ENCODE measurements around the gene LMAN2L.

LMAN2L gene

GRCh38 chr2:96753661-96754282 lies 13.9 kb upstream of the LMAN2L start:
- H3K4me2 ChIP-seq (ENCODE audit: low read length) = no peak overlapping the region
- no peak overlapping the region for H2AFZ ChIP-seq (ENCODE audit: low read length)
- H3K9me3 ChIP-seq (ENCODE audit: low read length) = no peaks in the 10 kb centered on the region
- H3K4me3 ChIP-seq (ENCODE audit: low read depth, low read length, poor library complexity, severe bottlenecking) = no peak overlapping the region
- H3K27ac ChIP-seq (ENCODE audit: low read depth, low read length, poor library complexity, severe bottlenecking) = no peak overlapping the region
- no peaks in the 10 kb centered on the region for H3K27me3 ChIP-seq (ENCODE audit: insufficient read depth, low read length)
- no peaks in the 10 kb centered on the region for H3K36me3 ChIP-seq (ENCODE audit: insufficient read depth, low read length)
- H4K20me1 ChIP-seq (ENCODE audit: insufficient read depth, low read length) = no peaks in the 10 kb centered on the region
- H3K79me2 ChIP-seq (ENCODE audit: insufficient read depth, low read length) = no peaks in the 10 kb centered on the region
- H3K4me1 ChIP-seq (ENCODE audit: insufficient read depth, low read length, severe bottlenecking) = no peaks in the 10 kb centered on the region
- H3K9me2 ChIP-seq (ENCODE audit: low read depth, low read length) = no peaks in the 10 kb centered on the region
- no peak overlapping the region for H3K9ac ChIP-seq (ENCODE audit: low read length)
- no peaks in the 10 kb centered on the region for H3F3A ChIP-seq (ENCODE audit: insufficient read depth, low read length)
- no peak for TF ChIP-seq EZH2 (IDR thresholded peaks at IDR 0.05; ENCODE audit: borderline replicate concordance, low read length)
- no peak for TF ChIP-seq CTCF (IDR thresholded peaks at IDR 0.05; ENCODE audit: low read length)

GRCh38 chr2:96751800-96752199 lies 11.9 kb upstream of the LMAN2L start:
- no peak overlapping the region for H3K27ac ChIP-seq (ENCODE audit: low read depth, low read length, poor library complexity, severe bottlenecking)
- H3K4me1 ChIP-seq (ENCODE audit: insufficient read depth, low read length, severe bottlenecking) = no peaks in the 10 kb centered on the region
- H3K9me2 ChIP-seq (ENCODE audit: low read depth, low read length) = no peaks in the 10 kb centered on the region
- TF ChIP-seq CTCF (IDR thresholded peaks at IDR 0.05; ENCODE audit: low read length) (no peak), EZH2 (IDR thresholded peaks at IDR 0.05; ENCODE audit: borderline replicate concordance, low read length) (no peak)
- H3K36me3 ChIP-seq (ENCODE audit: insufficient read depth, low read length) = no peaks in the 10 kb centered on the region
- no peaks in the 10 kb centered on the region for H4K20me1 ChIP-seq (ENCODE audit: insufficient read depth, low read length)
- no peaks in the 10 kb centered on the region for H3K9me3 ChIP-seq (ENCODE audit: low read length)
- no peaks in the 10 kb centered on the region for H3K79me2 ChIP-seq (ENCODE audit: insufficient read depth, low read length)
- no peaks in the 10 kb centered on the region; the same call in 1 of the 2 replicates for H3F3A ChIP-seq (ENCODE audit: insufficient read depth, low read length)
- H3K4me2 ChIP-seq (ENCODE audit: low read length) = no peak overlapping the region
- H3K9ac ChIP-seq (ENCODE audit: low read length) = no peak overlapping the region
- H2AFZ ChIP-seq (ENCODE audit: low read length) = no peak overlapping the region
- H3K27me3 ChIP-seq (ENCODE audit: insufficient read depth, low read length) = no peaks in the 10 kb centered on the region
- no peak overlapping the region for H3K4me3 ChIP-seq (ENCODE audit: low read depth, low read length, poor library complexity, severe bottlenecking)

GRCh38 chr2:96747061-96747617 lies 7.3 kb upstream of the LMAN2L start:
- H3K4me1 ChIP-seq (ENCODE audit: insufficient read depth, low read length, severe bottlenecking) = no peaks in the 10 kb centered on the region
- H4K20me1 ChIP-seq (ENCODE audit: insufficient read depth, low read length) = no peaks in the 10 kb centered on the region
- H3K27ac ChIP-seq (ENCODE audit: low read depth, low read length, poor library complexity, severe bottlenecking) = no peak overlapping the region
- H3K4me2 ChIP-seq (ENCODE audit: low read length) = no peak overlapping the region
- H3K9me3 ChIP-seq (ENCODE audit: low read length) = no peaks in the 10 kb centered on the region
- TF ChIP-seq EZH2 (IDR thresholded peaks at IDR 0.05; ENCODE audit: borderline replicate concordance, low read length) (no peak), CTCF (IDR thresholded peaks at IDR 0.05; ENCODE audit: low read length) (no peak)
- no peak overlapping the region for H3K9ac ChIP-seq (ENCODE audit: low read length)
- H3K4me3 ChIP-seq (ENCODE audit: low read depth, low read length, poor library complexity, severe bottlenecking) = no peak overlapping the region
- no peak overlapping the region for H2AFZ ChIP-seq (ENCODE audit: low read length)
- H3K36me3 ChIP-seq (ENCODE audit: insufficient read depth, low read length) = no peaks in the 10 kb centered on the region
- H3K9me2 ChIP-seq (ENCODE audit: low read depth, low read length) = no peaks in the 10 kb centered on the region
- H3K27me3 ChIP-seq (ENCODE audit: insufficient read depth, low read length) = no peaks in the 10 kb centered on the region
- H3K79me2 ChIP-seq (ENCODE audit: insufficient read depth, low read length) = no peaks in the 10 kb centered on the region
- H3F3A ChIP-seq (ENCODE audit: insufficient read depth, low read length) = no peaks in the 10 kb centered on the region; the same call in 1 of the 2 replicates
